Spleen (tissue), 11 donors: ENCODE results near the gene SYCE1. TPM values are rescaled to one million over a fixed set of nuclear protein-coding genes. Genes with fewer than 3 reads are reported as not detected.

ENCODE experiments used
- DNase-seq: peaks from one replicate; pipeline ENCODE4 v3.0.0-alpha.2; 2020
- H3K27ac ChIP-seq, 8 donors: fragments of 200-600 bp; sonication (generic) in 7 of 8; 1 replicate in 4 of 8; 2 replicates in 4 of 8; pipeline versions ENCODE4 v1.5.0 to v1.8.0; 2016 to 2021; ENCODE audit warnings: inconsistent platforms in 4 of 8, mild to moderate bottlenecking in 4 of 8, moderate library complexity in 1 of 8
- H3K27me3 ChIP-seq, 7 donors: fragments of 200-600 bp; sonication (generic) in 6 of 7; replicated peaks in 1 of 7; 1 replicate in 4 of 7; 2 replicates in 3 of 7; pipeline versions ENCODE4 v1.5.0 to v1.8.0; 2016 to 2021; ENCODE audit warnings: inconsistent platforms in 3 of 7, mild to moderate bottlenecking in 1 of 7
- H3K36me3 ChIP-seq, 6 donors: fragments of 200-600 bp; sonication (generic) in 5 of 6; 1 replicate in 4 of 6; 2 replicates in 2 of 6; pipeline versions ENCODE4 v1.5.0 to v1.8.0; 2016 to 2021; ENCODE audit warnings: inconsistent platforms in 2 of 6
- H3K4me1 ChIP-seq, 6 donors: fragments of 200-600 bp; sonication (generic) in 5 of 6; 1 replicate in 3 of 6; 2 replicates in 3 of 6; pipeline versions ENCODE4 v1.5.0 to v1.8.0; 2016 to 2021; ENCODE audit warnings: inconsistent platforms in 3 of 6
- H3K4me3 ChIP-seq, 8 donors: fragments of 200-600 bp; sonication (generic) in 7 of 8; 1 replicate in 4 of 8; 2 replicates in 4 of 8; pipeline versions ENCODE4 v1.5.0 to v1.8.0; 2016 to 2021; ENCODE audit warnings: inconsistent platforms in 4 of 8, mild to moderate bottlenecking in 4 of 8, moderate library complexity in 2 of 8
- H3K9me3 ChIP-seq, 8 donors: fragments of 200-600 bp; sonication (generic) in 7 of 8; 1 replicate in 4 of 8; 2 replicates in 4 of 8; pipeline versions ENCODE4 v1.5.0 to v1.8.0; 2016 to 2021; ENCODE audit warnings: inconsistent platforms in 4 of 8
- CTCF ChIP-seq, 11 experiments: fragments of 200-600 bp in 7 of 11; fragments of 450-650 bp in 4 of 11; sonication (generic) in 4 of 11; IDR thresholded peaks in 8 of 11; conservative IDR thresholded peaks in 3 of 11; 1 replicate in 7 of 11; 2 replicates in 4 of 11; pipeline versions ENCODE4 v1.4.0 to v1.8.0; 2016 to 2021; ENCODE audit warnings: antibody characterized with exemption in 11 of 11, inconsistent platforms in 4 of 11, mild to moderate bottlenecking in 1 of 11
- POLR2A ChIP-seq, 3 donors: fragments of 450-650 bp; IDR thresholded peaks; one replicate each; pipeline ENCODE4 v1.5.1; 2017; ENCODE audit warnings: antibody characterized with exemption in 3 of 3, mild to moderate bottlenecking in 1 of 3
- POLR2AphosphoS5 ChIP-seq, 3 donors: sonication (generic); formaldehyde crosslinking; IDR thresholded peaks; one replicate each; pipeline ENCODE4 v1.5.1; 2017; ENCODE audit warnings: antibody characterized with exemption in 3 of 3
- WGBS, 5 donors: extraction: QIAGEN DNeasy Blood & Tissue Kit in 3 of 5; methylation state at CpG; one replicate each; pipeline versions ENCODE4 v1.1.5 to v1.1.7; 2013 to 2018; 5-methylcytosine and 5-hydroxymethylcytosine counted together
- intact Hi-C: fragments of 100-400 bp; cut with DNase I; formaldehyde crosslinking; loops from one replicate; pipeline ENCODE4 v1.15.0; 2023; ENCODE audit warnings: low total_unique reads
- polyA plus RNA-seq, 3 donors: library from polyadenylated mRNA; stranded (reverse); fragments of 200-250 nt; gene quantifications; one replicate each; pipeline ENCODE4 v1.2.1, GENCODE V29; 2013
- total RNA-seq, 7 donors: library from RNA; depleted of rRNA in 3 of 7; stranded (reverse); fragments of >200 nt in 3 of 7; fragmentation: NEBNext Ultra II Directional in 4 of 7; extraction: Animal tissue kit (Norgen Biotek cat#: 25700) in 4 of 7; gene quantifications; one replicate each; pipeline versions ENCODE4 v1.1.0 to v1.2.1, GENCODE V29; 2016 to 2021
- donor health status: healthy with polysubstance abuse.
- donor health status: DM: no; HTN: no; CAD: no; lungs with moderate emphysema.
- donor health status: DM: no; HTN: no; CAD: no.
- donor health status: Bipolar disorder and iron deficiency.
- donor health status: healthy.
- donor health status: DM: no; HTN: no; CAD: no.
- donor health status: DM: yes; HTN: yes; CAD: no.

The SYCE1 gene
- total and polyA plus RNA-seq, 10 donors: 0.24 to 3.5 (median 1.4) TPM; not detected in 4

GRCh38 chr10:133527771-133528271 is 37.6 kb downstream of the SYCE1 start:
- DNase-seq: no peak
- H3K27ac ChIP-seq: no peak overlapping the region
- H3K4me1 ChIP-seq: peaks cover 15 to 32% (median 24%) of the 10 kb centered on the region in 6 donors
- H3K27me3 ChIP-seq: peaks cover 10 to 65% (median 42%) of the 10 kb centered on the region in 7 donors
- WGBS, 5 donors: 12 to 44% (median 21%) methylated on average over 32 to 51 of the region's 51 CpGs
- peak overlapping the region in 5 of 8 donors; percentile 1 to 49 (median 18) for H3K4me3 ChIP-seq
- no peaks in the 10 kb centered on the region for H3K36me3 ChIP-seq
- TF ChIP-seq POLR2AphosphoS5 (IDR thresholded peaks at IDR 0.05): no peak
- TF ChIP-seq CTCF (IDR thresholded peaks at IDR 0.05 in 8 of 11, conservative IDR thresholded peaks at IDR 0.05 in 3 of 11): no peak
- TF ChIP-seq POLR2A (IDR thresholded peaks at IDR 0.05): no peak
- intact Hi-C loops: loop anchor here (10.0 kb wide), 1 partner anchor 193 kb away; the partner anchor contains the start of gene CALY
- peaks cover 4 to 25% (median 19%) of the 10 kb centered on the region in 8 donors for H3K9me3 ChIP-seq

GRCh38 chr10:133526957-133527588 is 38.3 kb downstream of the SYCE1 start, which contains the start of gene CYP2E1:
Gene CYP2E1 (plus strand): TSS chr10:133527363. CDS start chr10:133527396, 33 bp downstream.
- TF ChIP-seq CTCF (IDR thresholded peaks at IDR 0.05 in 8 of 11, conservative IDR thresholded peaks at IDR 0.05 in 3 of 11) (no peak), POLR2A (IDR thresholded peaks at IDR 0.05) (no peak), POLR2AphosphoS5 (IDR thresholded peaks at IDR 0.05) (no peak)
- Histone ChIP-seq H3K27ac (no peak within 1 kb of the TSS), H3K4me1 (peaks cover 15 to 32% (median 24%) of the 10 kb centered on the region in 6 donors), H3K27me3 (peaks cover 10 to 65% (median 42%) of the 10 kb centered on the region in 7 donors), H3K4me3 (peak within 1 kb of the TSS in 7 of 8 donors; percentile 1 to 49 (median 14)), H3K36me3 (no peaks in the 10 kb centered on the region), H3K9me3 (peaks cover 4 to 33% (median 22%) of the 10 kb centered on the region in 8 donors)
- intact Hi-C loops: loop anchor here (10.0 kb wide), 1 partner anchor 192 kb away; the partner anchor contains the start of gene CALY
- 74 to 86% (median 80%) methylated on average over 16 of the region's 16 CpGs for WGBS, 5 donors
- DNase-seq: no peak

- no peak for DNase-seq
- Histone ChIP-seq H3K9me3 (peaks cover 4 to 34% (median 22%) of the 10 kb centered on the region in 8 donors), H3K27me3 (peaks cover 10 to 51% (median 38%) of the 10 kb centered on the region in 7 donors), H3K27ac (no peak overlapping the region), H3K36me3 (no peaks in the 10 kb centered on the region), H3K4me1 (peaks cover 15 to 33% (median 26%) of the 10 kb centered on the region in 6 donors), H3K4me3 (no peak overlapping the region)
- 84 to 91% (median 85%) methylated on average over 6 to 7 of the region's 7 CpGs for WGBS, 5 donors
- TF ChIP-seq POLR2AphosphoS5 (IDR thresholded peaks at IDR 0.05): no peak
- TF ChIP-seq CTCF (IDR thresholded peaks at IDR 0.05 in 8 of 11, conservative IDR thresholded peaks at IDR 0.05 in 3 of 11): no peak
- no peak for TF ChIP-seq POLR2A (IDR thresholded peaks at IDR 0.05)
- intact Hi-C loops: loop anchor here (10.0 kb wide), 1 partner anchor 191 kb away; the partner anchor contains the start of gene CALY
Observed at GRCh38 chr10:133525444-133525843, 39.9 kb downstream of the SYCE1 start.
